Smooth muscle cell (in vitro differentiated cells): ENCODE results near the gene RXRB. TPM values are rescaled to one million over a fixed set of nuclear protein-coding genes. Genes with fewer than 3 reads are reported as not detected.
A peak's percentile ranks its signal among the peaks of the same experiment; 100 is the strongest.

Experiments
- DNase-seq: peaks from one replicate; lab custom pipeline; 2025; ENCODE audit not compliant: unreplicated experiment; lab: John Stamatoyannopoulos, UW
- H2AFZ ChIP-seq: fragments of 200-600 bp; sonication (generic); 2 replicates; pipeline ENCODE4 v1.6.0; 2016; ENCODE audit warnings: antibody characterized with exemption, low read depth, mild to moderate bottlenecking
- H3F3A ChIP-seq: fragments of 200-600 bp; sonication (generic); 2 replicates; pipeline ENCODE4 v1.6.0; 2017; ENCODE audit warnings: antibody characterized with exemption, low read depth
- H3K27ac ChIP-seq: fragments of 200-600 bp; sonication (generic); 2 replicates; pipeline ENCODE4 v1.5.1; 2016; ENCODE audit warnings: low read depth, mild to moderate bottlenecking
- H3K27me3 ChIP-seq: fragments of 200-600 bp; sonication (generic); 2 replicates; pipeline ENCODE4 v1.6.1; 2016; ENCODE audit warnings: low read depth, mild to moderate bottlenecking
- H3K36me3 ChIP-seq: fragments of 200-600 bp; sonication (generic); 2 replicates; pipeline ENCODE4 v1.5.1; 2016; ENCODE audit warnings: low read depth
- H3K4me1 ChIP-seq: fragments of 200-600 bp; sonication (generic); 2 replicates; pipeline ENCODE4 v1.5.1; 2016; ENCODE audit warnings: low read depth
- H3K4me2 ChIP-seq: fragments of 200-600 bp; sonication (generic); 2 replicates; pipeline ENCODE4 v1.6.0; 2016; ENCODE audit warnings: mild to moderate bottlenecking
- H3K4me3 ChIP-seq: fragments of 200-600 bp; sonication (generic); 2 replicates; pipeline ENCODE4 v1.5.1; 2016; ENCODE audit warnings: mild to moderate bottlenecking
- H3K79me2 ChIP-seq: fragments of 200-600 bp; sonication (generic); 2 replicates; pipeline ENCODE4 v1.6.0; 2016; ENCODE audit warnings: low read depth, mild to moderate bottlenecking
- H3K9ac ChIP-seq: fragments of 200-600 bp; sonication (generic); 2 replicates; pipeline ENCODE4 v1.6.0; 2016; ENCODE audit warnings: low read depth
- H3K9me3 ChIP-seq: fragments of 200-600 bp; sonication (generic); replicated peaks from 2 replicates; pipeline ENCODE4 v1.5.1; 2016; ENCODE audit warnings: low read depth
- H4K20me1 ChIP-seq: fragments of 200-600 bp; sonication (generic); 2 replicates; pipeline ENCODE4 v1.6.0; 2016; ENCODE audit warnings: low read depth
- WGBS: methylation state at CpG from one replicate; pipeline ENCODE4 v1.1.7; 2016; ENCODE audit warnings: low lambda C conversion rate; 5-methylcytosine and 5-hydroxymethylcytosine counted together
- microRNA counts: library from miRNA; unstranded; fragments of <30 nt; microRNA quantifications from one replicate; lab custom pipeline; 2016
- microRNA-seq: library from miRNA; unstranded; fragments of <30 nt; microRNA quantifications from one replicate; pipeline ENCODE4, GENCODE V29; 2016; ENCODE audit warnings: borderline number of aligned reads
- polyA plus RNA-seq: library from polyadenylated mRNA; unstranded; fragments of >200 nt; fragmentation: Nextera tagmentation; extraction: Ambion mirVana; gene quantifications from 2 replicates; pipeline ENCODE4 v1.2.1, GENCODE V29; 2016
- small RNA-seq: library from RNA; depleted of rRNA; stranded (forward); fragments of <200 nt; gene quantifications from one replicate; pipeline ENCODE3, GENCODE V24; 2014
- total RNA-seq: library from RNA; depleted of rRNA; stranded (reverse); fragments of >200 nt; gene quantifications from 2 replicates; pipeline ENCODE4 v1.2.3, GENCODE V29; 2014
- TF ChIP-seq, protein P1 (sequence below): fragments of 200-600 bp; sonication (generic); IDR thresholded peaks from 2 replicates; pipeline ENCODE4 v1.5.1; 2017; ENCODE audit warnings: borderline replicate concordance, mild to moderate bottlenecking, antibody characterized with exemption; ENCODE audit not compliant: insufficient read depth, poor library complexity, severe bottlenecking

Gene RXRB
- total and polyA plus RNA-seq, 2 experiments from 2014 or later, result 25.7 to 28.2 TPM

DNA sequence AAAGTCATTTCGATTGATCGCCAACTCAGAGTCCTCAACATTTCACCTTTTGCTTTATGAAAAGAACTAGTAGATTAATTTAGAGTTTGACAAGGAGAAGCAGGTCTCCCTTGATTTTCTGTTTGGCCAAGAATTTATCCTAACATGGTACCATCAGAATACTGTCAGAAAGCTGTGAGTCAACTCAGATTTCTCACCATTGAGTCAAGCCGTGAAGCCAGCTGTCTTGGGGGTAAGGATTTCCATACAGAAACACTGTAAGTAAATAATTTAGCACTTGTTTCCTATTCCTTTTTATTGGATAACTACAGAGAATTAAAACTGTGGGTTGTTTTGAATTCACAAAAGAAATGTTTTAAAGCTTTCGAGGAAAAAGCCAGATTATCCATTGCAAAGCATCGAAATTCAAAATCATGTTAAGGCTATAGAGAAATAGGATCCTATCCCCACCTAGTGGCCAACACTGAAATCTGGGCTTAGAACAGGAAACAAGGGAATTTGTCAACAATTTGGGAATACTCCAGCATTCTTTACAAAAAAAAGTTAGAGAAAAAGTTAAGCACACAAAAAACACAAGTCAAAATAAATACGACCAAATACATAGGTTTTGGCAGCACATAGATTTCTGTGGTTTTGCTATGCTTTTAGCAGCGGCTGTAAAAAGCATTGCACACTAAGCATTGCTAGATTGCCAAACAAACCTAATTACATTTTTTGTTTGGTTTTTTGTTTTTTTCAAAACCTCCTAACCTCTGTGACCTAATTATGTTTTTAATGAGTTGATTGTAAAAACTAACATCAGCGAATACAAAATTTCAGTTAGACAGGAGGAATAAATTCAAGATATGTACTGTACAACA, 52.4 kb downstream of the RXRB start:
- TF ChIP-seq, protein P1, sequence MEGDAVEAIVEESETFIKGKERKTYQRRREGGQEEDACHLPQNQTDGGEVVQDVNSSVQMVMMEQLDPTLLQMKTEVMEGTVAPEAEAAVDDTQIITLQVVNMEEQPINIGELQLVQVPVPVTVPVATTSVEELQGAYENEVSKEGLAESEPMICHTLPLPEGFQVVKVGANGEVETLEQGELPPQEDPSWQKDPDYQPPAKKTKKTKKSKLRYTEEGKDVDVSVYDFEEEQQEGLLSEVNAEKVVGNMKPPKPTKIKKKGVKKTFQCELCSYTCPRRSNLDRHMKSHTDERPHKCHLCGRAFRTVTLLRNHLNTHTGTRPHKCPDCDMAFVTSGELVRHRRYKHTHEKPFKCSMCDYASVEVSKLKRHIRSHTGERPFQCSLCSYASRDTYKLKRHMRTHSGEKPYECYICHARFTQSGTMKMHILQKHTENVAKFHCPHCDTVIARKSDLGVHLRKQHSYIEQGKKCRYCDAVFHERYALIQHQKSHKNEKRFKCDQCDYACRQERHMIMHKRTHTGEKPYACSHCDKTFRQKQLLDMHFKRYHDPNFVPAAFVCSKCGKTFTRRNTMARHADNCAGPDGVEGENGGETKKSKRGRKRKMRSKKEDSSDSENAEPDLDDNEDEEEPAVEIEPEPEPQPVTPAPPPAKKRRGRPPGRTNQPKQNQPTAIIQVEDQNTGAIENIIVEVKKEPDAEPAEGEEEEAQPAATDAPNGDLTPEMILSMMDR, result peak; percentile 88
- H3K4me1 ChIP-seq, result no peaks in the 10 kb centered on the region
- DNase-seq, result no peak
- no peak overlapping the region for H3K27ac ChIP-seq
- WGBS, result 52% methylated on average over 8 of the region's 8 CpGs
- no peak overlapping the region for H3K4me3 ChIP-seq
- no peak overlapping the region for H3K4me2 ChIP-seq
- no peaks in the 10 kb centered on the region for H3K79me2 ChIP-seq
- H3K9me3 ChIP-seq, result peaks cover 6% of the 10 kb centered on the region
- no peaks in the 10 kb centered on the region for H3F3A ChIP-seq
- no peaks in the 10 kb centered on the region for H3K36me3 ChIP-seq
- no peaks in the 10 kb centered on the region for H4K20me1 ChIP-seq
- peaks cover 3% of the 10 kb centered on the region for H3K27me3 ChIP-seq
- H2AFZ ChIP-seq, result no peak overlapping the region
- H3K9ac ChIP-seq, result no peak overlapping the region

DNA sequence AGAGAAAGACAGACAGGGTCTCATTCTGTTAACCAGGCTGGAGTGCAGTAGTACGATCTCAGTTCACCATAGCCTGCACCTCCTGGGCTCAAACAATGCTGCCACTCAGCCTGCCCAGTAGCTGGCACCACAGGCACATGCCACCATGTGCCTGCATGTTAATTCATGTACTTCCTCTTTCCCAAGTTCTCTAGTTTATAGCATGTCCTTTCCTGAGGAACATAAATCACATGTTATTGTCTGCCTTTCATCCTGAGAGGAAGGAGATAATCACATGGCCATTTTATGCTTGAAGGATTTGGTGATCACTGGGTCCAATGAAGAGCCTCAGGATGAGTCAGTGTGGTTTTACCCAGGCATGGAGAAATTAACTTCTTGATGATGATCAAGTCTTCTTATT, 56.1 kb downstream of the RXRB start:
- Histone ChIP-seq H3K27me3 (peaks cover 3% of the 10 kb centered on the region), H3F3A (no peaks in the 10 kb centered on the region), H3K9ac (no peak overlapping the region), H3K4me1 (no peaks in the 10 kb centered on the region), H4K20me1 (no peaks in the 10 kb centered on the region), H3K36me3 (no peaks in the 10 kb centered on the region), H3K79me2 (no peaks in the 10 kb centered on the region), H3K27ac (no peak overlapping the region), H3K4me2 (no peak overlapping the region), H3K9me3 (no peaks in the 10 kb centered on the region), H3K4me3 (no peak overlapping the region), H2AFZ (no peak overlapping the region)
- WGBS, result 100% methylated on average over 1 of the region's 1 CpG
- no peak for DNase-seq
- TF ChIP-seq, protein P1, result no peak

MicroRNAs encoded within 50 kb of the gene (microRNA counts, 767-probe panel; counts per million panel counts)
- microRNA hsa-miR-219-1-3p (lab: Ali Mortazavi, UCI) (183 counts per million), microRNA hsa-miR-219-5p (lab: Ali Mortazavi, UCI) (183 counts per million)

Small RNAs within 50 kb of the gene (microRNA-seq; reads per million reads assigned to microRNA genes)
- gene MIR219A1, result 2.3 reads per million

Small RNAs within 50 kb of the gene (small RNA-seq; reads per million reads assigned to genes)
- gene MIR219A1, result 0.84 reads per million, percentile 27 among the genes with 10 or more reads in this experiment
- gene RNY4P10, result 0.32 reads per million, percentile 7 among the genes with 10 or more reads in this experiment

Other genes starting within 250 kb of the RXRB start
- 0.90 and 3.1 TPM in 2 replicates for gene HLA-DMA, start 247.6 kb downstream of the RXRB start, total RNA-seq
- gene HLA-DMA, start 247.6 kb downstream of the RXRB start, polyA plus RNA-seq, result 4.0 and 4.8 TPM in 2 replicates
- gene BRD2, start 232.1 kb downstream of the RXRB start, total RNA-seq, result 205 and 244 TPM in 2 replicates
- 162 and 197 TPM in 2 replicates for gene BRD2, start 232.1 kb downstream of the RXRB start, polyA plus RNA-seq
- 0.09 TPM in 1 of 2 replicates, not detected in the other for gene HLA-DOA, start 191.1 kb downstream of the RXRB start, total RNA-seq
- gene HLA-DOA, start 191.1 kb downstream of the RXRB start, polyA plus RNA-seq, result 0.26 TPM in 1 of 2 replicates, not detected in the other
- 1.1 and 1.6 TPM in 2 replicates for gene HLA-DPA1, start 127.0 kb downstream of the RXRB start, total RNA-seq
- 1.1 and 1.3 TPM in 2 replicates for gene HLA-DPA1, start 127.0 kb downstream of the RXRB start, polyA plus RNA-seq
- 10.8 and 14.8 TPM in 2 replicates for gene HLA-DPB1, start 124.7 kb downstream of the RXRB start, total RNA-seq
- 19.4 and 20.3 TPM in 2 replicates for gene HLA-DPB1, start 124.7 kb downstream of the RXRB start, polyA plus RNA-seq
- 0.36 and 1.1 TPM in 2 replicates for gene COL11A2, start 8.2 kb downstream of the RXRB start, total RNA-seq
- 1.2 and 1.5 TPM in 2 replicates for gene COL11A2, start 8.2 kb downstream of the RXRB start, polyA plus RNA-seq
- 112 and 140 TPM in 2 replicates for gene SLC39A7, start 202 bp upstream of the RXRB start, total RNA-seq
- gene SLC39A7, start 202 bp upstream of the RXRB start, polyA plus RNA-seq, result 87.2 and 89.5 TPM in 2 replicates
- gene HSD17B8, start 4.0 kb upstream of the RXRB start, total RNA-seq, result 2.9 and 4.9 TPM in 2 replicates
- 3.7 and 9.6 TPM in 2 replicates for gene HSD17B8, start 4.0 kb upstream of the RXRB start, polyA plus RNA-seq
- gene RING1, start 7.8 kb upstream of the RXRB start, total RNA-seq, result 23.4 and 32.2 TPM in 2 replicates
- 31.6 and 35.1 TPM in 2 replicates for gene RING1, start 7.8 kb upstream of the RXRB start, polyA plus RNA-seq
- gene VPS52, start 71.2 kb upstream of the RXRB start, total RNA-seq, result 23.1 and 34.7 TPM in 2 replicates
- gene VPS52, start 71.2 kb upstream of the RXRB start, polyA plus RNA-seq, result 22.6 and 37.0 TPM in 2 replicates
- 2,939 and 3,261 TPM in 2 replicates for gene RPS18, start 71.4 kb upstream of the RXRB start, total RNA-seq
- gene RPS18, start 71.4 kb upstream of the RXRB start, polyA plus RNA-seq, result 1,790 and 1,848 TPM in 2 replicates
- 2.9 and 4.6 TPM in 2 replicates for gene B3GALT4, start 76.5 kb upstream of the RXRB start, total RNA-seq
- 6.1 and 14.6 TPM in 2 replicates for gene B3GALT4, start 76.5 kb upstream of the RXRB start, polyA plus RNA-seq
- 52.5 and 67.9 TPM in 2 replicates for gene WDR46, start 88.6 kb upstream of the RXRB start, total RNA-seq
- 69.9 and 78.6 TPM in 2 replicates for gene WDR46, start 88.6 kb upstream of the RXRB start, polyA plus RNA-seq
- 21.4 and 33.8 TPM in 2 replicates for gene PFDN6, start 88.9 kb upstream of the RXRB start, total RNA-seq
- 23.1 and 24.0 TPM in 2 replicates for gene PFDN6, start 88.9 kb upstream of the RXRB start, polyA plus RNA-seq
- gene RGL2, start 98.3 kb upstream of the RXRB start, total RNA-seq, result 21.8 and 31.9 TPM in 2 replicates
- 55.6 and 58.7 TPM in 2 replicates for gene RGL2, start 98.3 kb upstream of the RXRB start, polyA plus RNA-seq
- 30.2 and 34.7 TPM in 2 replicates for gene TAPBP, start 113.4 kb upstream of the RXRB start, total RNA-seq
- 75.9 and 81.6 TPM in 2 replicates for gene TAPBP, start 113.4 kb upstream of the RXRB start, polyA plus RNA-seq
- 9.6 and 11.0 TPM in 2 replicates for gene ZBTB22, start 117.1 kb upstream of the RXRB start, total RNA-seq
- gene ZBTB22, start 117.1 kb upstream of the RXRB start, polyA plus RNA-seq, result 22.9 and 24.9 TPM in 2 replicates
- gene DAXX, start 122.3 kb upstream of the RXRB start, total RNA-seq, result 19.0 and 23.7 TPM in 2 replicates
- gene DAXX, start 122.3 kb upstream of the RXRB start, polyA plus RNA-seq, result 38.3 and 51.3 TPM in 2 replicates
- gene KIFC1, start 191.2 kb upstream of the RXRB start, total RNA-seq, result 12.0 and 21.5 TPM in 2 replicates
- gene KIFC1, start 191.2 kb upstream of the RXRB start, polyA plus RNA-seq, result 2.9 and 8.8 TPM in 2 replicates
- gene PHF1, start 210.3 kb upstream of the RXRB start, total RNA-seq, result 30.0 and 39.3 TPM in 2 replicates
- 36.9 and 52.2 TPM in 2 replicates for gene PHF1, start 210.3 kb upstream of the RXRB start, polyA plus RNA-seq
- 126 and 173 TPM in 2 replicates for gene CUTA, start 217.4 kb upstream of the RXRB start, total RNA-seq
- 289 and 298 TPM in 2 replicates for gene CUTA, start 217.4 kb upstream of the RXRB start, polyA plus RNA-seq
- 8.6 and 10.4 TPM in 2 replicates for gene SYNGAP1, start 219.4 kb upstream of the RXRB start, total RNA-seq
- 1.9 and 7.9 TPM in 2 replicates for gene SYNGAP1, start 219.4 kb upstream of the RXRB start, polyA plus RNA-seq